Measurements from ENCODE around the gene PIM2. TPM values are rescaled to one million over a fixed set of nuclear protein-coding genes. Genes with fewer than 3 reads are reported as not detected.
A peak's percentile ranks its signal among the peaks of the same experiment; 100 is the strongest.

Gene PIM2
- polyA plus RNA-seq, 1 of the 3 experiments (the other 2 are of a cell fraction): 12.3 TPM

GRCh38 chrX:48918643-48919340 is at the start of gene PIM2 (continued):
- TF ChIP-seq CTCF (IDR thresholded peaks at IDR 0.05) (peak; percentile 14), GABPA (IDR thresholded peaks at IDR 0.05; ENCODE audit: low read depth) (no peak; the same call in 1 of the 2 replicates), FOXJ3 (CRISPR knock-in tag; IDR thresholded peaks at IDR 0.05) (no peak), GATA2 (CRISPR knock-in tag; IDR thresholded peaks at IDR 0.05) (no peak), RCOR1 (IDR thresholded peaks at IDR 0.05; ENCODE audit: low read length) (no peak), MEF2A (IDR thresholded peaks at IDR 0.05; ENCODE audit: borderline replicate concordance, low read depth) (no peak), TEAD4 (IDR thresholded peaks at IDR 0.05; ENCODE audit: borderline replicate concordance, insufficient read depth) (no peak), TCF12 (IDR thresholded peaks at IDR 0.05) (no peak)
- TF ChIP-seq, protein P1, sequence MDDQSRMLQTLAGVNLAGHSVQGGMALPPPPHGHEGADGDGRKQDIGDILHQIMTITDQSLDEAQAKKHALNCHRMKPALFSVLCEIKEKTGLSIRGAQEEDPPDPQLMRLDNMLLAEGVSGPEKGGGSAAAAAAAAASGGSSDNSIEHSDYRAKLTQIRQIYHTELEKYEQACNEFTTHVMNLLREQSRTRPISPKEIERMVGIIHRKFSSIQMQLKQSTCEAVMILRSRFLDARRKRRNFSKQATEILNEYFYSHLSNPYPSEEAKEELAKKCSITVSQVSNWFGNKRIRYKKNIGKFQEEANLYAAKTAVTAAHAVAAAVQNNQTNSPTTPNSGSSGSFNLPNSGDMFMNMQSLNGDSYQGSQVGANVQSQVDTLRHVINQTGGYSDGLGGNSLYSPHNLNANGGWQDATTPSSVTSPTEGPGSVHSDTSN (IDR thresholded peaks at IDR 0.05): no peak
- TF ChIP-seq, protein P2, sequence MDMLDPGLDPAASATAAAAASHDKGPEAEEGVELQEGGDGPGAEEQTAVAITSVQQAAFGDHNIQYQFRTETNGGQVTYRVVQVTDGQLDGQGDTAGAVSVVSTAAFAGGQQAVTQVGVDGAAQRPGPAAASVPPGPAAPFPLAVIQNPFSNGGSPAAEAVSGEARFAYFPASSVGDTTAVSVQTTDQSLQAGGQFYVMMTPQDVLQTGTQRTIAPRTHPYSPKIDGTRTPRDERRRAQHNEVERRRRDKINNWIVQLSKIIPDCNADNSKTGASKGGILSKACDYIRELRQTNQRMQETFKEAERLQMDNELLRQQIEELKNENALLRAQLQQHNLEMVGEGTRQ (IDR thresholded peaks at IDR 0.05; ENCODE audit: borderline replicate concordance, low read depth, low read length): peak; percentile 66

DNA sequence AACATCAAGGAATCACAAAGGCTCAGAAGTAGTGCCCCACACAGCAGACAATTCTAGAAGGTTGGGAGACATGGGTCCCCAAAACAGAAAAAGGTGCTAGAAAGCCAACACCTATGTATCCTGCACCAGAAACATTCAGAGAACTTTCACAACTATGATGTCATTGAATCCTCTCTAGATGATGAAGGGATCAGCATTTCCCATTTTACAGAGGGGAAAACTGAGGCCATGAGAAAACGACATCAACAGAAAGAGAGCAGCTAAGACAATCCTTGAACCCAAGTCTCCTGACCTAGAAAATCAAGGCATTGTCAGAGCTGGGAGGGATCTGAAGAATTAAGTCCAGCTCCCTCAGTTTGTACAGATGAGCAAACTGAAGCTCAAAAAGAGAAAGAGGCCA is 49.6 kb upstream of the PIM2 start:
- no peaks in the 10 kb centered on the region for H3F3A ChIP-seq (replicated peaks; ENCODE audit: insufficient read depth)
- POLR2A ChIA-PET: no interaction called here
- peaks cover 20% of the 10 kb centered on the region; the same call in 1 of the 2 replicates for H3K27me3 ChIP-seq (ENCODE audit: insufficient read depth)
- WGBS (ENCODE audit: low lambda C conversion rate): 53% methylated on average over 1 of the region's 1 CpG
- H3K36me3 ChIP-seq (replicated peaks in 1 of 2; ENCODE audit: control insufficient read depth in 1 of 2, insufficient read depth in 2 of 2, low read length in 1 of 2): no peaks in the 10 kb centered on the region
- no peaks in the 10 kb centered on the region for H3K9me2 ChIP-seq
- no peak overlapping the region for H3K27ac ChIP-seq (ENCODE audit: low read depth in 2 of 2, low read length in 1 of 2)
- no peak for TF ChIP-seq FOXM1 (IDR thresholded peaks at IDR 0.05; ENCODE audit: low read depth)
- TF ChIP-seq, protein P2 (IDR thresholded peaks at IDR 0.05; ENCODE audit: borderline replicate concordance, low read depth, low read length): no peak
- TF ChIP-seq NFIC (IDR thresholded peaks at IDR 0.05; ENCODE audit: borderline replicate concordance): no peak
- TF ChIP-seq RXRA (IDR thresholded peaks at IDR 0.05; ENCODE audit: borderline replicate concordance, low read depth): no peak
- TF ChIP-seq FOXJ3 (CRISPR knock-in tag; IDR thresholded peaks at IDR 0.05): no peak
- no peak for TF ChIP-seq CHD2 (IDR thresholded peaks at IDR 0.05; ENCODE audit: low read length, partially characterized antibody)
- TF ChIP-seq SMC3 (IDR thresholded peaks at IDR 0.05; ENCODE audit: low read depth, low read length): no peak
- H3K9ac ChIP-seq: no peak overlapping the region
- no peaks in the 10 kb centered on the region for H3K79me2 ChIP-seq (ENCODE audit: insufficient read depth)
- no peak overlapping the region for H3K4me2 ChIP-seq
- CTCF ChIA-PET: no interaction called here
- H3K4me1 ChIP-seq (ENCODE audit: control insufficient read depth in 1 of 2, insufficient read depth in 2 of 2, low read depth in 1 of 2, low read length in 1 of 2): peaks cover 0 to 12% of the 10 kb centered on the region in 2 experiments; a peak in 1 of 4 replicates
- H3K9me3 ChIP-seq: no peaks in the 10 kb centered on the region
- DNase-seq: no peak
- H4K20me1 ChIP-seq (ENCODE audit: insufficient read depth): no peaks in the 10 kb centered on the region
- H2AFZ ChIP-seq (ENCODE audit: low read depth): no peak overlapping the region
- no peak overlapping the region for H3K4me3 ChIP-seq (ENCODE audit: low read depth in 2 of 2, low read length in 1 of 2)
